ENCODE results near the gene INPP4B. TPM values are rescaled to one million over a fixed set of nuclear protein-coding genes. Genes with fewer than 3 reads are reported as not detected.
A peak's percentile ranks its signal among the peaks of the same experiment; 100 is the strongest.

The INPP4B gene
- total and polyA plus RNA-seq, 3 experiments from 2014 or later = 50.3 to 52.6 (median 52.6) TPM

GRCh38 chr4:142267101-142267500 is 579.0 kb downstream of the INPP4B start:
- Histone ChIP-seq H3K36me3 (ENCODE audit: insufficient read depth, low read length) (peaks cover 8% of the 10 kb centered on the region), H3K4me1 (ENCODE audit: insufficient read depth, low read length) (peaks cover 42% of the 10 kb centered on the region), H3K9me3 (ENCODE audit: low read length) (no peaks in the 10 kb centered on the region), H3K27ac (ENCODE audit: low read depth, low read length) (no peak overlapping the region), H3K27me3 (ENCODE audit: insufficient read depth, low read length, poor library complexity, severe bottlenecking) (no peaks in the 10 kb centered on the region), H3K4me3 (ENCODE audit: low read length) (no peak overlapping the region)
- ChIA-PET CTCF (no interaction called here), POLR2A (no interaction called here)
- Mint-ChIP-seq H3K27ac (peak overlapping the region in 2 of 8 donors; percentile 11 to 52), H3K9me3 (no peaks in the 10 kb centered on the region), H3K27me3 (no peaks in the 10 kb centered on the region), H3K4me1 (peaks cover 73 to 93% (median 84%) of the 10 kb centered on the region in 3 donors), H3K4me3 (no peak overlapping the region), H3K36me3 (peaks cover 23 to 44% (median 28%) of the 10 kb centered on the region in 3 donors)
- DNase-seq = no peak

DNA sequence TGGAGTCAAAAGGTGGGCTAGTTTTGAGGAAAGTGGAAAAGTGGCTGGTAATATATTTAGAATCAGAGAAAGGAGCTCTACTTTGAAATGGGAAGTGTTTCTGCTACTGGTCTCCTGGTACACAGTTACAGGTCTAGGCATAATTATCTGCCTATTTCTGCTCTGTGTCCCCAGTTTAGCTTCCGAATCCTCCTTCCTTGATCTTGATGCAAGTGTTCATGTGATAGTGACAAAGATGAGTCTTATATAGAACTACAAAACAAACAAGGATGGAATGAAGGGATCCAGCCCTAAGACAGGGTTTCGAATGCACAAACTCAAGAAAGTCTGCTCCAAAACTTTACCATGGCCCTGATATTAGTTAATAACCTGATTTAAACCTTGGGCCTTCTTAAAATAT is 580.2 kb downstream of the INPP4B start:
- peaks cover 27 to 44% (median 28%) of the 10 kb centered on the region in 3 donors for H3K36me3 Mint-ChIP-seq
- CTCF ChIA-PET = no interaction called here
- Histone ChIP-seq H3K9me3 (ENCODE audit: low read length) (no peaks in the 10 kb centered on the region), H3K27me3 (ENCODE audit: insufficient read depth, low read length, poor library complexity, severe bottlenecking) (no peaks in the 10 kb centered on the region), H3K27ac (ENCODE audit: low read depth, low read length) (no peak overlapping the region), H3K36me3 (ENCODE audit: insufficient read depth, low read length) (peaks cover 8% of the 10 kb centered on the region), H3K4me3 (ENCODE audit: low read length) (no peak overlapping the region), H3K4me1 (ENCODE audit: insufficient read depth, low read length) (peaks cover 46% of the 10 kb centered on the region)
- POLR2A ChIA-PET = no interaction called here
- no peak for DNase-seq
- peaks cover 81 to 98% (median 89%) of the 10 kb centered on the region in 3 donors for H3K4me1 Mint-ChIP-seq
- H3K9me3 Mint-ChIP-seq = no peaks in the 10 kb centered on the region
- H3K27me3 Mint-ChIP-seq = no peaks in the 10 kb centered on the region
- peak overlapping the region in 4 of 7 donors; percentile 4 to 57 (median 9) for H3K4me3 Mint-ChIP-seq
- H3K27ac Mint-ChIP-seq = peak overlapping the region in 6 of 8 donors; percentile 23 to 62 (median 40)

DNA sequence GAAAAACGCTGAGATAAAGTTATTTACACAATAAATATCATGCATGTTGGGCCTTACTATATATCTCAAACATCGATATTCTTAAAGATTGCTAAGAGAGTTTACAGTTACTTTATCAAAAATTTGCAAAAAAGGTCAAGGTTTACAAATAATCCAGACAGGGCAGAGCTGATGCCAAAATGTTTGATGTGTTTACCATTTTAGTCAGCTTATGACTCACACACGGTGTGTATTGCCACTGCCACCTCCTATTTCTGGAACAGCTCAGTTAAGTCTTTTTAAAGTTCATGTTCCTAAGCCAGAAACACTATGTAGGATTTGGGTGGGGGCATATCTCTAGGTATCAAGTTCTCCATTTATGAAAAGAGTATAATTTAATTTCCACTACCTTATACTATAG is 580.6 kb downstream of the INPP4B start:
- Mint-ChIP-seq H3K27ac (peak overlapping the region in 6 of 8 donors; percentile 17 to 62 (median 26)), H3K4me1 (peaks cover 80 to 96% (median 88%) of the 10 kb centered on the region in 3 donors), H3K36me3 (peaks cover 25 to 43% (median 27%) of the 10 kb centered on the region in 3 donors), H3K9me3 (no peaks in the 10 kb centered on the region), H3K4me3 (peak overlapping the region in 5 of 7 donors; percentile 4 to 57 (median 16)), H3K27me3 (no peaks in the 10 kb centered on the region)
- no peak overlapping the region for H3K27ac ChIP-seq (ENCODE audit: low read depth, low read length)
- H3K36me3 ChIP-seq (ENCODE audit: insufficient read depth, low read length) = peaks cover 8% of the 10 kb centered on the region
- H3K9me3 ChIP-seq (ENCODE audit: low read length) = no peaks in the 10 kb centered on the region
- no peak overlapping the region for H3K4me3 ChIP-seq (ENCODE audit: low read length)
- no peak for DNase-seq
- CTCF ChIA-PET = no interaction called here
- POLR2A ChIA-PET = no interaction called here
- H3K4me1 ChIP-seq (ENCODE audit: insufficient read depth, low read length) = peaks cover 46% of the 10 kb centered on the region
- no peaks in the 10 kb centered on the region for H3K27me3 ChIP-seq (ENCODE audit: insufficient read depth, low read length, poor library complexity, severe bottlenecking)

DNA sequence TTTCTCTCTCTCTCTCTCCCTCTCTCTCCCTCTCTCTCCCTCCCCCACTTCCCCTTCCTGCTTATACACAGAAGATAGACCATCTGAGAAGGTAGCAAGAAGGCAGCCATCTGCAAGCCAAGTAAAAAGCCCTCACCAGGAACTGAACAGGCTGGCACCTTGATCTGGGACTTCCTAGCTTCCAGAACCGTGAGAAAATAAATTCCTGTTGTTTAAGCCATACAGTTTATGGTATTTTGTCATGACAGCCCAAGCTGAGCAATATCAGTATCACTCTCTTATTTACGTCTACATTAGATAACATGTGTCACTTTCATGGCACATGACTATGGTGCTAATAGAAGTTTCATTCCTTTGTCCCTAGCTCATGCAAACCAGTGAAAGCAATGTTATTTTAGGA is 581.1 kb downstream of the INPP4B start:
- ChIA-PET CTCF (no interaction called here), POLR2A (no interaction called here)
- Mint-ChIP-seq H3K4me1 (peaks cover 79 to 90% (median 83%) of the 10 kb centered on the region in 3 donors), H3K36me3 (peaks cover 26 to 43% (median 26%) of the 10 kb centered on the region in 3 donors), H3K4me3 (peak overlapping the region in 3 of 7 donors; percentile 29 to 57 (median 36)), H3K9me3 (peaks cover 0 to 4% (median 0%) of the 10 kb centered on the region in 5 donors), H3K27me3 (no peaks in the 10 kb centered on the region), H3K27ac (peak overlapping the region in 6 of 8 donors; percentile 18 to 81 (median 46))
- Histone ChIP-seq H3K4me1 (ENCODE audit: insufficient read depth, low read length) (peaks cover 46% of the 10 kb centered on the region), H3K27me3 (ENCODE audit: insufficient read depth, low read length, poor library complexity, severe bottlenecking) (no peaks in the 10 kb centered on the region), H3K9me3 (ENCODE audit: low read length) (no peaks in the 10 kb centered on the region), H3K36me3 (ENCODE audit: insufficient read depth, low read length) (peaks cover 5% of the 10 kb centered on the region), H3K4me3 (ENCODE audit: low read length) (no peak overlapping the region), H3K27ac (ENCODE audit: low read depth, low read length) (no peak overlapping the region)
- no peak for DNase-seq

DNA sequence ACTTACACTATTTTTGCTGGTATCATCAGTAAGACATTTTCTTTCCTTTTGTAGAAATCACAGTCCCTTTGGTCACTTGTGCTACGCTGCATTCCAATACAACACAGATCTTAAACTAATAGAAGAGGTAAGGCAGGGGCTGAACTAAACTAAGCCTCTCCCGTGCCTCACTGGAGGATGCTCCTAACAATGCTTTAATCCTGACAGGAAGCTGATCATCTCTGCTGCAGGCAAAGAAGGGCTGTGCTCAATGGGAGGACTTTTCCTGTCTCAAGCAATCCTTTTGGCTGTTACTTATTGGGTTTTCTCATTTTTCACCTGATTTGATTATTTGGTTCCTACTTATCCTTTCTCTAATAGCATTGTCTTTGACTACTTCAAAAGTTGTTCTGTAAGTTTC is 583.1 kb downstream of the INPP4B start:
- H3K9me3 ChIP-seq (ENCODE audit: low read length) = no peaks in the 10 kb centered on the region
- POLR2A ChIA-PET = interaction anchor here (0.7 kb wide), 1 partner anchor 8 kb away, joined by 3 read pairs; no protein-coding TSS in a partner anchor
- no peak overlapping the region for H3K27ac ChIP-seq (ENCODE audit: low read depth, low read length)
- peaks cover 65 to 72% (median 67%) of the 10 kb centered on the region in 3 donors for H3K4me1 Mint-ChIP-seq
- CTCF ChIA-PET = no interaction called here
- H3K9me3 Mint-ChIP-seq = peaks cover 0 to 8% (median 0%) of the 10 kb centered on the region in 5 donors
- H3K27ac Mint-ChIP-seq = peak overlapping the region; percentile 1 to 64 (median 40)
- no peaks in the 10 kb centered on the region for H3K27me3 Mint-ChIP-seq
- H3K36me3 ChIP-seq (ENCODE audit: insufficient read depth, low read length) = peaks cover 5% of the 10 kb centered on the region
- H3K4me3 ChIP-seq (ENCODE audit: low read length) = no peak overlapping the region
- no peak for DNase-seq
- H3K4me3 Mint-ChIP-seq = no peak overlapping the region
- no peaks in the 10 kb centered on the region for H3K27me3 ChIP-seq (ENCODE audit: insufficient read depth, low read length, poor library complexity, severe bottlenecking)
- peaks cover 20 to 37% (median 23%) of the 10 kb centered on the region in 3 donors for H3K36me3 Mint-ChIP-seq
- H3K4me1 ChIP-seq (ENCODE audit: insufficient read depth, low read length) = peaks cover 46% of the 10 kb centered on the region

DNA sequence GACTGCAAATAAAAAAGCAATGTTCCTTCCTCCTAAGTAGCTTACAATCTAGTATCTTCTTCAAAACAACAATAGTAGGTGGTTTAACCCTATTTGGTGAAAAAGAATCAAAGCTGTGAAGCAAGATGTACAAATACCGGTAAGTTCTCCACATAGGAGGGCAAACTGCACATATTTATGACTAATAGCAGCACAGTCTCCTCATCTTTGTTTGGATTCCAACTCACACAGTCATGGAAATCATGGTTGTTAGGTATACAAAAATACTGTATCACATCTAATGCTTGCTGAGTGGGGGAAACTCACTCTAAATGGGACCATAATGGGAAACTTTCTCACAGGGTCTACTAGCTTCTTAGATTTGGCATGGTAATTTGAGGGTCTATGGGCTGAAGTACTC is 597.2 kb downstream of the INPP4B start:
- Histone ChIP-seq H3K4me1 (ENCODE audit: insufficient read depth, low read length) (no peaks in the 10 kb centered on the region), H3K27me3 (ENCODE audit: insufficient read depth, low read length, poor library complexity, severe bottlenecking) (no peaks in the 10 kb centered on the region), H3K9me3 (ENCODE audit: low read length) (no peaks in the 10 kb centered on the region), H3K36me3 (ENCODE audit: insufficient read depth, low read length) (peaks cover 6% of the 10 kb centered on the region), H3K27ac (ENCODE audit: low read depth, low read length) (no peak overlapping the region), H3K4me3 (ENCODE audit: low read length) (no peak overlapping the region)
- POLR2A ChIA-PET = no interaction called here
- DNase-seq = no peak
- Mint-ChIP-seq H3K27ac (peak overlapping the region in 1 of 8 donors; percentile 84), H3K36me3 (peaks cover 13 to 45% (median 27%) of the 10 kb centered on the region in 3 donors), H3K27me3 (no peaks in the 10 kb centered on the region), H3K4me3 (no peak overlapping the region), H3K9me3 (no peaks in the 10 kb centered on the region), H3K4me1 (peaks cover 6 to 33% (median 32%) of the 10 kb centered on the region in 3 donors)
- CTCF ChIA-PET = no interaction called here

- Mint-ChIP-seq H3K27ac (peak overlapping the region in 4 of 8 donors; percentile 3 to 54 (median 17)), H3K9me3 (no peaks in the 10 kb centered on the region), H3K27me3 (no peaks in the 10 kb centered on the region), H3K36me3 (peaks cover 14 to 44% (median 21%) of the 10 kb centered on the region in 3 donors), H3K4me3 (no peak overlapping the region), H3K4me1 (peaks cover 21 to 63% (median 54%) of the 10 kb centered on the region in 3 donors)
- no peak overlapping the region for H3K27ac ChIP-seq (ENCODE audit: low read depth, low read length)
- ChIA-PET POLR2A (no interaction called here), CTCF (no interaction called here)
- no peaks in the 10 kb centered on the region for H3K9me3 ChIP-seq (ENCODE audit: low read length)
- H3K4me1 ChIP-seq (ENCODE audit: insufficient read depth, low read length) = no peaks in the 10 kb centered on the region
- H3K4me3 ChIP-seq (ENCODE audit: low read length) = no peak overlapping the region
- no peaks in the 10 kb centered on the region for H3K36me3 ChIP-seq (ENCODE audit: insufficient read depth, low read length)
- H3K27me3 ChIP-seq (ENCODE audit: insufficient read depth, low read length, poor library complexity, severe bottlenecking) = no peaks in the 10 kb centered on the region
- no peak for DNase-seq
Measured at GRCh38 chr4:142243255-142243654, 602.8 kb downstream of the INPP4B start.

DNA sequence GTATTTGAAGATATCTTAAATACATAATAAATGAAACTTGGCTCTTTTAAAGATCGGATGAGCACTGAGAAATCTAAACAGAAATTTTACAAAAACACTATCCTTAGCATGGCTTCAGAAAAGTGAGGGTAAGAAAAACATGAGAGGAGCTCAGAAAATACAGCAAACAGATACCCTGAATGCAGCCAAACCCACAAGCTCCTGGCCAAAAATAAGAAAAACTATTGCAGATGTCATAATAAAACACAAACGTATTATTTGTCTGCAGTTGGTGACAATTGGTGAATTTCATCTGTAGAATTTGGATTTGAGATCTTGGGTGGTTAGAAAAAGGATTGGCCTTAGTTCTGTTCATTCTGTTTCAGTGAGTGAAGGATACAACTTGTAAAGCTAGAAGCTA is 603.9 kb downstream of the INPP4B start:
- no peaks in the 10 kb centered on the region for H3K36me3 ChIP-seq (ENCODE audit: insufficient read depth, low read length)
- POLR2A ChIA-PET = interaction anchor here (0.6 kb wide), 1 partner anchor 17 kb away, joined by 3 read pairs; no protein-coding TSS in a partner anchor
- no peaks in the 10 kb centered on the region for H3K27me3 ChIP-seq (ENCODE audit: insufficient read depth, low read length, poor library complexity, severe bottlenecking)
- no peak overlapping the region for H3K4me3 Mint-ChIP-seq
- no peak overlapping the region for H3K4me3 ChIP-seq (ENCODE audit: low read length)
- no peak overlapping the region for H3K27ac ChIP-seq (ENCODE audit: low read depth, low read length)
- H3K4me1 ChIP-seq (ENCODE audit: insufficient read depth, low read length) = no peaks in the 10 kb centered on the region
- no peaks in the 10 kb centered on the region for H3K27me3 Mint-ChIP-seq
- H3K9me3 Mint-ChIP-seq = no peaks in the 10 kb centered on the region
- peak overlapping the region in 1 of 8 donors; percentile 54 for H3K27ac Mint-ChIP-seq
- CTCF ChIA-PET = no interaction called here
- peaks cover 19 to 63% (median 54%) of the 10 kb centered on the region in 3 donors for H3K4me1 Mint-ChIP-seq
- no peak for DNase-seq
- H3K36me3 Mint-ChIP-seq = peaks cover 11 to 41% (median 12%) of the 10 kb centered on the region in 3 donors
- H3K9me3 ChIP-seq (ENCODE audit: low read length) = no peaks in the 10 kb centered on the region
